Left renal pelvis (tissue), 4 donors: ENCODE results near the gene ABL1. TPM values are rescaled to one million over a fixed set of nuclear protein-coding genes. Genes with fewer than 3 reads are reported as not detected.

Experiments
- DNase-seq, 4 donors: peaks; one replicate each; pipeline ENCODE4 v3.0.0-alpha.2; 2013; ENCODE audit warnings: low read depth in 4 of 4, low spot score in 3 of 4
- polyA plus RNA-seq, 4 donors: library from polyadenylated mRNA; unstranded; fragments of 120-200 nt; gene quantifications; one replicate each; pipeline ENCODE4 v1.2.1, GENCODE V29; 2013; ENCODE audit not compliant: insufficient read length in 4 of 4

The ABL1 gene
- polyA plus RNA-seq, 4 donors, result 75.7 to 80.6 (median 79.0) TPM

DNA sequence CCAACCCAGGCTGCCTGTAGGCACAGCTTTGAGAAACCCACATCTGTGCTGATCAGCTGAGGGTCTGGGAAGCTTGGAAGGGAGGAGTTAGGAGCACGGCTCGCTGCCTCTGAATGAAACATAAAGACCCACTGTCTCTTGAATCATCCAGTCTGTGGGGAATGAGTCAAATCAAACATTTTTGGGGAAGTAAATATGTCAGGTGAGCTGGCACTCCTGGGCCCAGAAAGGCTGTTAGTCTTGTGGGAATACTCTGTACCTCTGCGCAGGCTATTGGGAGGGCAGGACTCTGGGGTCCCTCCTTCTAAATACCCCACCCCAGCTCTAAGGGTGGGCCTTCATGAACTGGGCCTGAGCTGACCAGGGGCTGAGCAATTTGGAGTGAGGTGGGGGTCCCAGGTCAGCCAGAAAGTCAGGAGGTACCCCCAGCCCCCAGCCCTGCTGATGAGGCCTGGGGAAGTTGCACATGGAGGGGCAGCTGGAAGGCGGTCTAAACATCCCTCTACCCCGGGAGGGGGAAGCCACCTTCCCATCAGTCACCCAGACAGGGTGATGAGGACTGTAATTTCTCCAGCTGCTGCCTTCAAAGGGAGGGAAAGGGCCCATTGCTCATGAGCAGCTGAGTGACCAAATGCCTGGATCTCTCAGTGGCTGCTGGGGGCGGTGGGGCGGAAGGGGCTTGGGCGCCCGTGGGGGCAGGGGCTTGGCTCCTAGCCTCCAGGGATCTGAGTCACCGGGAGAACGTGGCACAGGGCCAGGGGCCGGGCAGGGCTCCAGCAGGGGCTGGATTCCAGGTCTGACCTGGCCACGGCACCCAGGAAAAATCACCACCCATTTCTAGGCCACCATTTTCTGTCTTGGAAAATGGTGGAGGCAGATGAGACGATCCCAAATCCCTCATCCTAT is 93.2 kb downstream of the ABL1 start:
- DNase-seq, result no peak

DNA sequence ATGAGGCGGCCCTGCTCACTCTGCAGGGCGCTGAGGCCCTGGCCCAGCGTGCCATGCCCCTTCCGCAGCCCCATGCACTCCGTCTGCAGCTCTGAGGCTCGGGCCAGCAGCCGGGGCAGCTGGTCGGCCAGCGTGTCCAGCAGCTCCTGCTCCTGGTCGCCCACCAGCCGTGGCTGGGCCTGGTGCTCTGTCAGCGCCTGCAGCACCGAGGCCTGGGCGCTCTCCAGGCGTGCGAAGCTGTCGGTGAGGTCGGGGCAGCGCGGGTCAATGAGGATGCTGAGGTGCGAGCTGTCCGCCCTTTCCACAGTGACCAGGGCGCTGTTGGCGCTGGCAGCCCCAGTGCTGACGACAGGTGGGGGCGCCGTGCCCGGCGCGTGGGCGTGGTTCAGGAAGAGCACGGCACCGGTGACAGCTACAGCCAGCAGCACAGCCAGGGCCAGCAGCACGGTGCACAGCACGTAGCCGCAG is 94.6 kb downstream of the ABL1 start:
- DNase-seq, result no peak

DNA sequence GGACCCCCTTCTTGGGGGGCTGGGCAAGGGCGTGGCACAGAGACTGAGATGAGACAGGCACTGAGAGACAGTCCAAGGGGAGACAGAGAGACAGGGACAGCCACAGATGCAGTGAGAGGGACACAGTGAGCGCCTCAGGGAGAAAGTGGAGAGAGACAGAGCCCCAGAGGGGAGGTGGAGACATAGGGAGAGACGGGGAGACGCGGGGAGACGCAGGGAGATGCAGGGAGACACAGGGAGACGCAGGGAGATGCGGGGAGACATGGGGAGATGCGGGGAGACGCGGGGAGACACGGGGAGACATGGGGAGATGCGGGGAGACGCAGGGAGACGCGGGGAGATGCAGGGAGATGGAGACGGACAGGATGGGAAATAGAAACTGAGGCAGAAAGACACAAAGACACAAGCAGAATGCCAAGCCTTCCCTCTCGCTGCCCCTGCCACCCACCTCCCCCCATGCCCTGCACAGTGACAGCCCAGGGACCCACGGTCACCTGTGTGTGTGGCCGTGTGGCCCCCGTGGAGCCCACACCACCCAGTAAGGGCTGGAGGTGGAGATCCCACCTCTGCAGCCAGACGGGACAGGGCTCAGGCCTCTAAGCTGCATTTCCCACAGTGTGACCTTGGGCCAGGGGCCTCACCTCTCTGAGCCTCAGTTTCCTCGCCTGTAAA is 95.2 kb downstream of the ABL1 start:
- DNase-seq, result no peak

DNA sequence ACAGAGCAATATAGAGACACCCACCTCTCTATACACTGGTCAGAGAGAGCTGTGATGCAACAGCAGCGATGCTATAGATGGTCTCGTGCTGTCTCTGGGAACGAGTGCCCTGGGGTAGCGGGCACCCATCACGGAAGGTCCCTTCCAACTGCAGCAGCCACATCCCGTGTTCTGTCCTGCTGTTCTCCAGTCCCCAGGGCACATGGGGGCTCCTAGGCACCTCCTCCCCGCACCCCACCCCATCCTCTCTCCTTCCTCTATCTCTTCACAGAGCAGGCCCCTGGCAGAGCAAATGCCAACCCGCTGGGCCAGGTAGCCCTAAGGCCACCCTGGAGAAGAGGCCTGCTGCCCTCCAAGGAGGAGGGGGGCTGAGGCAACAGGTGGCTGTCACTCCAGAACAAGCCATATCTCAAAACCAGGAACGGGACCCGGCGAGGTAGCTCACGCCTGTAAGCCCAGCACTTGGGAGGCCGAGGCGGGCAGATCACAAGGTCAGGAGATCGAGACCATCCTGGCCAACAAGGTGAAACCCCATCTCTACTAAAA is 95.8 kb downstream of the ABL1 start:
- no peak for DNase-seq

DNA sequence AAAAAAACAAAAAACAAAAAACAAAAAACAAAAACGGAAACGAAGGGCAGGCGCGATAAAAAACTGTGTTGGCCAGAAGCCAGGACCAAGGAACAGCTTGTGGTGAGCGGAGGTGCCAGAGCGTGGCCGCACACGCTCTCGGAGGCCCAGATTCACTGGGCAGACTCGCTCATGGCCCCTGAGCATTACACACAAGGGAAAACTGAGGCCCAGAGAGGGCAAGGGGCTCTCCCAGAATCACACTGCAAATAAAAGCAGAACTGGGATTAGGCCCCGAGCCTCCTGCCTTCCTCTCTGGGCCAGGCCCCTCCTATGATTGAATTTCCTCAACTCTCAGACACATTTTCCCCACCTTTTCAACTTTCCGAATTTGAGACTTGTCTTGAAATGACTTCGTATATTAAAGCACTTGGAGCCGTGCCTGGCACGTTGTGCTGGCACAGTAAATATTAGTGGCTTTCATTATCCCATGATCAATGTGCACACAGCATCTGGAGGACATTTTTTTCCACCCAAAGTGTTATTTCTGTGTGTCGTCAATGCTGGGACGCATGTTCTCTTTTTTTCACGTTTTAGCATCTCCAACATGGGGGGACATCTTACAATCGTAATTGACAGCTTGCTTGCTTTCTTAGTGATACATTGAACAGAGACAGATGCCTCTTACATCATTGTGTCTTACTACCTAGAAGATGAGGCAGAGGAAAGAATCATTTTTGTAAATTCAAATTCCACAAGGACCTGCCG is 96.6 kb downstream of the ABL1 start:
- no peak for DNase-seq

DNA sequence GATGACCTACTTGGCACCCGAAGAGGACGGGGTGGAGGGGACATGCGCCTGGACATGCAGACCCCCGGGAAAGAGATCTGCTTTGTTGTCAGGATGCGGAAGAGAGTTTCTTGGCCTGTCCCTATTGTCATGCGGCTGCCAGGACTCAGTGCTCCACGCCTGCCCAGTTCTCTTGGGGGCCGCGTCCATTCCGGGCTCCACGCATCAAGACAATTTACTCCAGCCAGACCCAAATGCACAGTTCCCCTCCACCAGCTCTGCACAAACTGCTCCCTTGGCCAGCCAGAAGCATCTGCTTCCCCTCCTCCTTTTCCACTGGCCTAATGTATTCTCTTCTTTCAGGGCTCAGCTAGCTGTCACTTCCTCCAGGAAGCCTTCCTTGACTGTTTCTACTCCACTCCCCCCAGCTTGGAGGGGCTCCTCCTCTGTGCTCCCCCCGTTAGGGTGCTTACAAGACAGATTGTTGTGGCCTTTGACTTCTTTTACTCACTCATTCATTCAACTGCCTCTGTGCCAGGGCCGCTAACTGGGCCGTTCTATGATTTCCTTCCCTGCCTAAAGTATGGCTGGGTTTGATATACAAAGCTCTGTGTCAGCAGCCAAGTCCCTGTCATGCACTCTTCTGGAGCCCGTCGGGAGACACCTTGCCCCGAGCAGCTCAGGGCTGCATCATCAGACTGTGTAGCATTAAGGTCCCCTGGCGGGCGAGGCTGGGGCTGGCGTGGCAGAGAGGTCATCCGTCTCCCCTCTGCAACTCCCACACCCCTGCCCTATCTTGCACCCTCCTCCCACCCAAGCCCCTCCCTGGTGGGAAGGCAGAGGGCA is 97.4 kb downstream of the ABL1 start:
- DNase-seq, result no peak

DNA sequence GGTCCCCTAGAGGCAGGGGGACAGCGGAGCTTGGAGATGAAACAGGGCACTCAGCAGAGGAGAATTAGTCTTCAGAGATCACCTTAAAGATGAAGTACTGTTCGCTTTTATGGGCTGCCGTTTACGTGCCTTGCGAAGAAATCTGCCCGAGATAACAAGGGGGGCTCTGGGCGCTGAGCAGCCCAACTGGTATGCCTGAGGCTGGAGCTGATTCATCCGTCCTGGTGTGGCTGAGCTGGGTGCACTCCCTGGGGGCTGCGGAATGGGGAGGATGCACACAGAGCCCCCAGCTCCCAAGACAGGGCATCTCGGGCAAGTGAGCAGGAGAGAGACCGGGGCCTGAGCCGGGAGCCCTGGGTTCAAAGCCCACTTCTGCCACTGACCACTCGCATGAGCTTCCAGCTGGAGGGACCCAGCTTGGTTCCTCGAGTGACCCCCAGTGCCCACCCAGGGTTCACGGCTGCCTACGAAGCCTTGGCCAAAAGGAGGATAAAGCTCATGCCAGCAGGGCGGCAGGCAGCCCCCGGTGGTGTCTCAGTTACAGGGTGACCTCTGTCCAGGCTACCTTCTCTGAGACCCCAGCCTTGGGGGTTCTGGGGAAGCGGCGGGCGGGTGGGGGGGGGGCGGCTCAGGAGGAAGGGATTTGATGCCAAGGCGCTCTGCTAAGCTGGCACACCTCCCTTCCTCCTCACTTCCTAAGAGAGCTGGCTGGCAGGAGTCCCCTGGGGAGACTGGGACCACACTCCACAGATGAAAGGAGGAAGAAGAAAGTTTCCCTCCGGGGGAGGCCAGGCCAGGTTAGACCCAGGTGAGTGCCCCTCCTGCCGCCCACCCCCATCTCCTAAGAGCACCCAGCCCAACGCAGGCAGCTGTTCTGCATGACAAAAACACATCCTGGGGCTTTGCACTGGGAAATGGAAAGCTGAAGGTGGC is 98.3 kb downstream of the ABL1 start:
- DNase-seq, result no peak

DNA sequence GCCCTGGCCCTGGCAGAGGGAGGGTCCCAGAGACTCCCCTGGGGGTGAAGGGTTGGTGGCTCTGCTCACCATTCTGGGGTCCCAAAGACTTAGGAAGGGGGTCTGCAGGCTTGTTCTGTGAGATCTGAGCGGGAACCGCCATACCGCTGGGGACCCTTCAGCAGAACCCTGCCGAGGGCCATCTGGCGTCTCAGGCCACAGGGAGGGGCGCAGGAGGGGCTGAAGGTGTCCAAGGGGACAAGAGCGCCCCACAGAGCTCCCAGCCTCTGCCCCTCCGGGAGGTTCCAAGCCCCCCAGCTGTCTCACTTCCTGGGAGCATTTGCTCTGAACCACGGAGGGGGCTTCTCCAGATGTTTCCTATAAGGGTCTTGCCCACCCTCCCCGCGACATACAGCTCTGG is 99.2 kb downstream of the ABL1 start:
- no peak for DNase-seq

DNA sequence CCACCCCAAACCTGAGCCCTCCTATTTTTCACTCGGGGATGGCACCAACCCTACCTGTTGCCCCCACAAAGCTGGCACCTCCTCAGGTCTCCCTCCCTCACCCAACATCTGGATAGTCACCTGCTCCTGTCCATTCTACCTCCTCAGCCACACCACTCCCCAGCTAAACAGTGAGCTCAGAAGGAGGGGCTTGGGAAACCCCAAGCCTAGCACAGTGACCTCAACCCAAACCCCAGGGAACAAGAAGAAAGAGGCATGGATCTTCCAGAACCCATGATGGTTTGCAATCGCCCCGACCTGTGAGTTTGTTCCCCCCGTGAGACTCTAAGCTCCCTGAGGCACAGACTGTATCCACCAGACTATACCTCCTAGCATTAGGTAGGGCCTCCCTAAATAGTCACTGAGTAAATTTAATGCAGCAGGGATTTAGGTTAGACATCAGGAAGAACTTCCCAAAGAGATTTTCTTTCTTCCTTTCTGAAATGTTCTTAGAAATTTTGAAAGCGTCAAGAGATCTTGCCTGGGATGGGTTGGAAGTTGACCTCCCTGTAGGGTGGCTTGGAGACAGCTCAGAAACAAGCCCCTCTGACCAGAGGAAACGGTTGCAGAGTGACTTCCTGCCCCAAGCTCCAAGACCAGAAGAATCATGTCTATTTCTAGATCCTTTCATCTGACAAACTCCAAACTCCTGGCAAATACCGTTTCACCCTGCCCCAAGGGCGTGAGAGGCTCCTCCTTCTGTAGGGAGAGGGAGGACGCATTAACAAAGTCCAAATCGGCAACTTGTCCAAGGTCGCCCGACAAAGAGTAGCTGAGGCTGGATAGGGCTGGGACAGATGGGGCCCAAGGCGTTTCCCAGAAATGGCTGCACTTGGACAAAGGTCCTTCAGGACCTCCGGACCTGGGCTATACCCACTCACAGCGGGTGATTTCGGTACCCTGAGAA is 99.9 kb downstream of the ABL1 start:
- DNase-seq, result no peak

DNA sequence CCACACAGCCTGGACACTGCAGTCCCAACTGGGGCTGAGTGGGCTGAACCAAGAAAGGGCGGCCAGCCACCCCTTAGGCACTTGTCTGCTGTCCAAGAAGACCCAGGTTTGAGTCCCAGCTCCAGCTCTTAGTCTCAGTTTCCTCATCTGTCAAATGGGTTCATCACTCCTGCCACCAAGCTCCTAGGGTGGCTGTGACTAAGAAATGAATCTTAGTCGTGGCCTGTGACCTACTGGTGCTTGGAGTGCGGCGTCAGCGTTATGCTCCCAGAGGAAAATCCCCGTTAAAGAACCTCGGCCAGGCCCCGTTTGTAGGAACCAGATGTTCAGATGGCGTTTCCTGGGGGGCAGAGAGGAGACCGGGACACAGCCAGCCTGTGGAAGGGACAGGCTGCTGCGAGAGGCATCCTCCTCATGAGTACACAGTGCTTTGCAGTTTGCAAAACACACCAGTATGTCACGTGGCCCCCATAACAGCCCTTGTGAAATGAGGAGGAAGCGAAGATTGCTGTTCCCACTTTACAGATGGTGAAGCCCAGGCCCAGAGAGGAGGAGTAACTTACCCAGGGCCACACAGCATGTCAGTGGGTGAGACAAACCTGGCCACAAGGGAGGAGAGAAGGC is 100.7 kb downstream of the ABL1 start:
- no peak for DNase-seq

DNA sequence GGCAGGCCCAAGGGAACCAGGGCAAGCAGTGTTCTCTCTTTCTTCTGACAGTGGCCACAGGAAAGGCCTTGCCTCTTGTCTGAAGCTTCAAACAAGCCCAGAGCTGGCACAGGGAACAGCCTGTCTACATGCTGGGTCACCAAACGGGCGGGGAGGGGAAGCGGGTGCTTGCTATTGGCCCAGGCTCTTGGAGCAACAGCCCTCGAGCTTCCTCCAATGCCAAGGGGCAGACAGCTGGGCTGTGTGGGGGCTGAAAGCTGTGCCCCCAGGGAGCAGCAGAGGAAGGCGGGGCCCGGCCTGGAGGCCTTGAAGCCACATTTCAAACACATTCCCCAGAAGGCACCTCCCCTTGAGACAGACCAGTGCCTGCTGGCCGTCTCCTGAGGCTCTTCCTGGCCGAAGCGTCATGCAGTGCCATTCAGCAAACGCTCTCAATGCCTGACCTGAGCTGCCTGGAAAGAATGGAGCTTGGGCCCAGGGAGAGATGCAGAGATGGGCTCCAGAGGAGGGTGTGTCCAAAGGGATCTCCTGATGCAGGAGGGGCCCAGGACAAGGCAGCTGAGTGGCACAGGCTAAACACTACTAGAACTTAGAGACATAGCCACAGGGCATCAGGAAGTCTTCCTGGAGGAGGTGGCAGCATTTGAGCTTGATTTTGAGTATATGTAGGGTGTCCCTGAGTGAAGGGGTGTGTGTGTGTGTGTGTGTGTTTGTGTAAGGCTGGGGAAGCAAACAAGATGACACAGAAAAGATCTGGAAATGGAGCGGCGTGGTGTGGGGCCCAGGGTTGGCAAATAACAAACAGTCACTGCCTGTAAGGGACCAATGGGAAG is 101.4 kb downstream of the ABL1 start:
- DNase-seq, result no peak

Other genes with a start within 250 kb of the ABL1 start
- gene PRDM12, start 170.7 kb upstream of the ABL1 start, polyA plus RNA-seq, result not detected
- gene EXOSC2, start 141.5 kb upstream of the ABL1 start, polyA plus RNA-seq, result 10 to 100 TPM; 30.9 to 47.8 (median 41.3) TPM
- gene QRFP, start 61.6 kb downstream of the ABL1 start, polyA plus RNA-seq, result under 1 TPM; 0.37 to 0.61 (median 0.59) TPM
- under 1 TPM in 3 of 4 donors, not detected in 1; 0.19 to 0.43 (median 0.36) TPM for gene FIBCD1, start 104.0 kb downstream of the ABL1 start, polyA plus RNA-seq
- 10 to 100 TPM in 3 of 4 donors, 1 to 10 TPM in 1; 1.8 to 33.9 (median 23.3) TPM for gene LAMC3, start 173.9 kb downstream of the ABL1 start, polyA plus RNA-seq